ENCODE measurements around the gene C16orf82. TPM values are rescaled to one million over a fixed set of nuclear protein-coding genes. Genes with fewer than 3 reads are reported as not detected.

Gene C16orf82
- total RNA-seq, 4 donors from 2014 or later: not detected

DNA sequence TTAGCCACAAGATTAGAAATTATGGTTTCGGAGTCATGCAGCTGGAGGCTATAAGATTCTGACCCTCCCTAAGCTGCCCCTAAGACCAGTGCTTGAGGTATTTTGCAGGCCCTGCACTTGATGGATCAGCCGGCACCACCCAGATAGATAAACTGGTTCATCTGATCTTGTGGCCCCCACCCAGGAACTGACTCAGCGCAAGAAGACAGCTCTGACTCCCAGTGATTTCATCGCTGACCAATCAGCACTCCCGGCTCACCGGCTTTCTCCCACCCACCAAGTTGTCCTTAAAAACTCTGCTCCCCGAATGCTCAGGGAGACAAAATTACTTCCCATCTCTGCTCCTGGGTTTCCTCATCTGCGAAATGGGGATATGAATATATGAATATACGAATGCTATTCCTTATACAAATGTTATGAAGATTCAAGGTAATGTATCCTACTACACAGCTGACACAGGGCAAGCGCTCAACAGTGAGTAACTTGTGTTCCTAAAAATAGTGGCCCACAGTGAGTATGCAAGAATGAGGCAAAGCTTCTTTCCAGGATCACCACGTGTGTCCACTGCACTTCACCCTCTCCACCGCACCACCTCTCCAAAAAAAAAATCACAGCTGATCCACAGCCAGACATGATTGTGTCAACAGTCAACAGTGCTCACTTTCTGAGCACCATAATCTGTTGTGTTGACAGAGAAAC, 33.3 kb upstream of the C16orf82 start:
- no peak for TF ChIP-seq CTCF (IDR thresholded peaks at IDR 0.05; ENCODE audit: low read depth)

DNA sequence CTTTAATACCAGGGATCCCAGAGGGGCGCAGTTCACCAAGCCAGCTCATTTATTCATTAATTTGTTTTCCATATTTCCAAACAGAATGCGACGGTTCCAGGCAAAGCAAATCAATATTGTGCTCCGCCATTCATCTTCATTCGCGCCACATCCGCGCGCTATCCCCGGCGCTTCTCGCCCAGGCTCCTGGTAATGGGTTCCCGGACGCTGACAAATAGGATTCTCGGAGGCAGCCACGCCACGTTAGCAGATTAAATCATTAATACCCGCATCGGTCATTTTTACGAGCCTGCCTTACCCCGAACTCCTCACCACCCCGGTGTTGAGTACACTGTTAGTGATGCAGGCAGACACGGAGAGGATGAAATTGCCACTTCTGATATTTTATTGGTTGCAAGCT, 26.0 kb upstream of the C16orf82 start:
- TF ChIP-seq CTCF (IDR thresholded peaks at IDR 0.05; ENCODE audit: low read depth): no peak

GRCh38 chr16:27046958-27047518, 19.7 kb upstream of the C16orf82 start:
- no peak for TF ChIP-seq CTCF (IDR thresholded peaks at IDR 0.05; ENCODE audit: low read depth)

- no peak for TF ChIP-seq CTCF (IDR thresholded peaks at IDR 0.05; ENCODE audit: low read depth)
These were observed 18.4 kb upstream of the C16orf82 start for GRCh38 chr16:27048316-27048715.

DNA sequence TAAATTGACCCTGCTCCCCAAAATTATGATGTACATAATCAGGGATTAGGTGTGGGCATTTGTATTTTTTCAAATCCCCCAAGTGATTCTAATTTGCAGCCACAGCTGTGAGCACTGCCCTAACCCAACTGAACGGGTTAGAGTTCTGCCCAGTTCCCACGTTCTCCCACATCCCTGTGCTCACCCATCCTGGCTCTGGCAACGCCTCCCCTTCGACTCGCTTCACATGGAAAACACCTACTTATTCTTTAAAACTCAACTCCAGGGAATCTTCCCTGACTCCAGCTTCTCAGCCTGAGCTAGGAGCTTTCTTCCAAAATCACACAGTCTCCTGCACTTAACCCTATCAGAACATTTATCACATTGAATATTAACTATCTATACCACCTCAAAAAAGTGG, 17.6 kb upstream of the C16orf82 start:
- no peak for TF ChIP-seq CTCF (IDR thresholded peaks at IDR 0.05; ENCODE audit: low read depth)

DNA sequence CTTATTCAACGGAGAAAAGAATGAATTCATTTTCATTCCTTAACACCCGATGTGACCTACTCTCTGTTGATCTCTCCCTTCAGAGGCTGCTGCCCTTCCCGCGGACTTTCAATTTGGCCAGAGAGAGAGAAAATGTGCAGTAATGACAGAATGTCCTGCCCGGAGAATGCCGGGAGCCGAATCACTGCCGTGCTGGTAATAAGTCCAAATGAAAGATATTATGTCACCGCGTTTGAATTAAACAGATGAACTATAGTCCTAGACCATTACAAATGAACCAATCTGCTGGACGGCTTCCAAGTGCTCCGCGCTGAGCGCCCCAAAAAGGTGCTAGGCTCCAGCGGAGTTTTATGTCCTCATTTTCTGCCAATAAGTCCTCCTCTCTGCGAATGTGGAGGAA, 14.7 kb upstream of the C16orf82 start:
- no peak for TF ChIP-seq CTCF (IDR thresholded peaks at IDR 0.05; ENCODE audit: low read depth)

GRCh38 chr16:27053996-27054395, 12.7 kb upstream of the C16orf82 start:
- no peak for TF ChIP-seq CTCF (IDR thresholded peaks at IDR 0.05; ENCODE audit: low read depth)
